Ovary (tissue), 3 donors: ENCODE results near the gene ASIC1.

Source experiments
- POLR2A ChIP-seq: fragments of 450-650 bp; IDR thresholded peaks from one replicate; pipeline ENCODE4 v1.6.1; 2017; ENCODE audit warnings: antibody characterized with exemption, mild to moderate bottlenecking, moderate library complexity
- TF ChIP-seq, protein P1 (sequence below), 3 donors: fragments of 450-650 bp in 2 of 3; fragments of 200-600 bp in 1 of 3; IDR thresholded peaks; one replicate each; pipeline versions ENCODE4 v1.5.1 to v1.8.0; 2016 to 2022; ENCODE audit warnings: antibody characterized with exemption in 3 of 3, mild to moderate bottlenecking in 1 of 3
- donor health status: DM: no; HTN: no; CAD: no.

DNA sequence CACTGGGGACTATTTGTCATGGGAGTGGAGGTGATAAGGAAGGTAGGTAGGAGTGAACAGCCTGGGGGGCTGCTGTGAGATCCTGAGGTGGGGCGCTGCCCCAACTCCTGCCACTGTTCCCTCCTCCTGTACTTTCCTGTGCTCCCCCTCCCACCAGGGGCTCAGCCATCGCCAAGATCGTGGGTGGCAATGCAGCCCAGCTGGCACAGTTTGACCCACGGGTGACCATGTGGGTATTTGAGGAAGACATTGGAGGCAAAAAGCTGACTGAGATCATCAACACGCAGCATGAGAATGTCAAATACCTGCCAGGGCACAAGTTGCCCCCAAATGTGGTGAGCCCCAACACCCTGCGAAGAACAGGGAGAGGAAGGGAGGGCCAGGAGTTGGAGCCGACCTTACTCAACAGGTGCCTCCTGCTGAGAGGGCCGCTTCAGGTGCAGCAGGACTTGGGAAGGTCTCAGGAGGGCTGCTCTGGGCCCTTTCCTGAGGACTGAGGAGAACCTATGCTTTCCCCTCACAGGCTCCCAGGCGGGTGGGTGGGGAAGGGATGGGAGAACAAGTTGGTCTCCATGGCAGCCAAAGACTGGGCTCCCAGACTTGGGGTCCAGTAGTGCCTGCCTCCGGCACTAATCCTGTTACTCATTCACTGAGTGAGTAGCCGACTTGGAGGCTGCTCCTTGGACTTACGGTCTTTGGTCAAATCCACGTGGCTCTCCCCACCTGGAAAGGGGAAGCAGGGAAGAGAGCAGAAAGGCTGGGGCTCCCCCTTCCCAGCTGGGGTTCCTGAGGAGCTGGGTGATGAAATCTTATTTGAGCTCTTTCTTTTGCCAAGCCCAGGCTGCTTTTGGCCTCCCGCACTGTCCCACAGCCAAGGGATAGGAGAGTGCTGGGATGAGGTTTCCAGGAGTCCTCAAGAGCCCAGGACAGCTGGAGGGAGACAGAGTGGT is 47.3 kb downstream of the ASIC1 start:
- no peak for TF ChIP-seq POLR2A
- TF ChIP-seq, protein P1, sequence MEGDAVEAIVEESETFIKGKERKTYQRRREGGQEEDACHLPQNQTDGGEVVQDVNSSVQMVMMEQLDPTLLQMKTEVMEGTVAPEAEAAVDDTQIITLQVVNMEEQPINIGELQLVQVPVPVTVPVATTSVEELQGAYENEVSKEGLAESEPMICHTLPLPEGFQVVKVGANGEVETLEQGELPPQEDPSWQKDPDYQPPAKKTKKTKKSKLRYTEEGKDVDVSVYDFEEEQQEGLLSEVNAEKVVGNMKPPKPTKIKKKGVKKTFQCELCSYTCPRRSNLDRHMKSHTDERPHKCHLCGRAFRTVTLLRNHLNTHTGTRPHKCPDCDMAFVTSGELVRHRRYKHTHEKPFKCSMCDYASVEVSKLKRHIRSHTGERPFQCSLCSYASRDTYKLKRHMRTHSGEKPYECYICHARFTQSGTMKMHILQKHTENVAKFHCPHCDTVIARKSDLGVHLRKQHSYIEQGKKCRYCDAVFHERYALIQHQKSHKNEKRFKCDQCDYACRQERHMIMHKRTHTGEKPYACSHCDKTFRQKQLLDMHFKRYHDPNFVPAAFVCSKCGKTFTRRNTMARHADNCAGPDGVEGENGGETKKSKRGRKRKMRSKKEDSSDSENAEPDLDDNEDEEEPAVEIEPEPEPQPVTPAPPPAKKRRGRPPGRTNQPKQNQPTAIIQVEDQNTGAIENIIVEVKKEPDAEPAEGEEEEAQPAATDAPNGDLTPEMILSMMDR (IDR thresholded peaks at IDR 0.05): no peak
